Measurements from ENCODE around the gene KDM1B.

KDM1B gene

DNA sequence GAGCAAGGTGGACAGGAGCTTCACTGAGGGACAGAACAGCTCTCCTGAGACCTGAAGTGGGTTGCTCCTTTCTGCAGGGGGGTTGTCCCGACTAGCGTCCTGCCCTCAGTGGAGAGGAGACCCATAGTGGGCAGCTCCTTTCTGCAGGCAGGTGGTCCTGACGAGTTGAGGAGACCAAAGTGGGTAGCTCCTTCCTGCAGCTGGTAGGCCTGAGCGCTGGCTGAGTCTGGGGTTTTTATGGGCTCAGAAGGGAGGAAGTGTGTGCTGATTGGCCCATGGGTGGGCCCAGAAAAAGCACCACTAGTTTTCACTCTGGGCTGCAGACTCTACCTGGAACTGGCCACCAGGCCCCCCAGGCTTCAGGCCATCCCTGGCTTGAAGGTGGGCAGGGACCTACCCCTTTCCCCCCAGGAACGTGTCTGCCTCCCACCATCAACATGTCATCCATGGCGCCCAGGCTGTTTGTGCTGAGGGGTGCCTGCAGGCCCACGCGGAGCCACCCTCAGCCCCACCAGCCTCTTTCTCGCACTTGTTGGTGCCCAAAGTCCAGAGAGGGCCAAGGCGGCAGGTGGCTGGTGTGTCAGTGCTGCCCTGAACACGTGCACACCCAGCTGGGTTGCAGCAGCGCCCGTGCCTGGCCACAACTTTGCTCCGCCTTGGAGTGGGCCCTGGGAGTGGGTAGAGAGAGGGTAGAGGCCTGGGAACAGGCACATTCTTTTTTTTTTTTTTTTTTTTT, 110.7 kb downstream of the KDM1B start:
- no peak for DNase-seq

DNA sequence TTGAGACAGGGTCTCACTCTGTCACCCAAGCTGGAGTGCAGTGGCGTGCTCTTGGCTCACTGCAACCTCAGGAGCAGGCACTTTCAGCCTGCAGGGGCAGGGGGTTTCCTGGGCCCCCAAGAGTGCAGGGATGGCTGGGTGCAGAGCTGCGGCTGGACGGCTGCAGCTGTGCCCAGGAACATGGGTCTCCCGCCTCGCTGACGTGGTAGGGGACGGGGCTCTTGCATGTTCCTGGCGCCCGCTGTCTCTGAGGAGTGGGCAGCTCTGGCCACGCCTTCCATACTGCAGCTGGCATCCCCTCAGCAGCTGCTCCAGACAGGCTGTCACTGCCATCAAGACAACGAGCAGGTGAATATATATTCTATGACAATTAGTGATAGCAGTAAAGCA, 111.3 kb downstream of the KDM1B start:
- DNase-seq: no peak

DNA sequence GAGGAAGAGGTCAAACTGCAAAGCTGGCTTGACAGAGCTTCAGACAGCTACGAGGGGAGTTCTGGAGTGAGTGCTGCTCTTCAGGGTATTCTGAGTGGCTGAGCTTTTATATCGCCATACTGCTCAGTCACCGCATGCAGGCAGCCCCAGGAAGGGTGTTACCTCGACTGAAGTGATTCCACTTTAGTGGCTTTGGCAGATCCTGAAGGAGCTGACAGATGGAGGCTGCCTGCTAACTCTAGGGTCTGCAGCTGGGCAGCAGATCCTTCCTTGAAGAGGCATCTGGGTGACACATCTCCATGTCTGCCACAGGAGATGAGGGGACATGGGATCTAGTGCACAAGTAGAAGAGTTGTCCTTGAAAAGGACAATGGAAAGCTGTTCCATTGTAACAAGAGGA, 112.8 kb downstream of the KDM1B start:
- no peak for DNase-seq

DNA sequence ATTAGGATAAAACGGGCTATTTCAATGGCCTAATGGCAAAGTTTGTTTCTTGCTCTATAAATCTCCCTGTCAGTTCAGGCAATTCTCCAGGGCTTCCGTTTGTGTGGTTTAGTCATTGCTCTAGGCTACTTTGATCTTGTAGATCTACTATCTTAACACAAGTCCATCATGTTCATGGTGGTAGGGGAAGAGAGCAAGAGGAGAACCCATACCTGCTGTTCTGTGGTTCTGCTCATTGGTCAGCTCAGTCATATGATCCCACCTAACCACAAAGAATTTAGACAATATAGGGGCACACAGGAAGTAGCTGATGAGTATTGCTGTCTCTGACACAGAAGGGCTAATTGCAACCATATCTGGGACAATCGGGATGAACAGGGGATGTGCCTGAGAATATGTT, 114.0 kb downstream of the KDM1B start:
- no peak for DNase-seq

DNA sequence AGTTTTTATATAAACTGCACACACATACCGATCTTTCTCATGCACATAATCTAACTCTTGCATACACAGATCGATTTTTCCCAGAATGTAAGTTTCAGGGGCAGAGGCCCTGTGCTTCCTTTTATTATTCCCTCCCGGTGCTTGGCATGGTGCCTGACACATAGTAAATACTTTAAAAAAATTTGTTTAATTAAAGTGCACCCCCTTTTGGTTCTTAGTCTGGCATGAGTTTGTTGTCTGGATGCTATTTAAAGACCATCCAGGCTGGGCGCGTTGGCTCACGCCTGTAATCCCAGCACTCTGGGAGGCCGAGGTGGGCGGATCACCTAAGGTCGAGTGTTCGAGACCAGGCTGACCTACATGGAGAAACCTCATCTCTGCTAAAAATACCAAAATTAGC, 114.5 kb downstream of the KDM1B start:
- DNase-seq: no peak

DNA sequence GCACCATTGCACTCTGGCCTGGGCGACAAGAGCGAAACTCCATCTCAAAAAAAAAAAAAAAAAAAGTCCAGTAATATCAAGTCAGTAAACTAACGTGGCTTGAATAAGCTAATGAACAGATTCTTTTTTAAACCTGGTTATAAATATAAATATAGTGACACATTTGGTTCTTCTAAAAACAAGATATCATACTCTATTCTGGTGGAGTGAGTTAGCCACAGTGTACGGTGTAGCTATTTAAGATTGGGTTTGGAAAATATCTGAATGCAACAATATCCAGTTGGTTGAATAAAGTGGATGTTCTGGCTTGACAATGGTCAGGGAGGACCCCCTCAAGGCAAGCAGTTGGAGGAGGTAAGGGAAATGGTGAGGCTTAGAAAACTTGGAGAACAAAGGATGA, 115.0 kb downstream of the KDM1B start:
- DNase-seq: no peak
